HG03558 (cell line): ENCODE data around the gene LDLRAD4.

ENCODE experiments used
- ATAC-seq: cut with Tn5 transposase; IDR thresholded peaks from one replicate; pipeline ENCODE4 v1.9.1; 2021; ENCODE audit warnings: moderate number of reproducible peaks; ENCODE audit not compliant: unreplicated experiment; ENCODE audit errors: extremely low read depth

LDLRAD4 gene

GRCh38 chr18:13436576-13436975 is 218.0 kb downstream of the LDLRAD4 start:
- no peak for ATAC-seq

GRCh38 chr18:13437034-13437433 is 218.5 kb downstream of the LDLRAD4 start:
- no peak for ATAC-seq

- ATAC-seq, result no peak
Measured at GRCh38 chr18:13437796-13438506, 219.4 kb downstream of the LDLRAD4 start.

GRCh38 chr18:13438507-13439056 is 220.0 kb downstream of the LDLRAD4 start:
- ATAC-seq, result no peak

GRCh38 chr18:13439461-13439860 is 220.9 kb downstream of the LDLRAD4 start:
- no peak for ATAC-seq

- no peak for ATAC-seq
Measured at GRCh38 chr18:13440277-13441248, 222.0 kb downstream of the LDLRAD4 start.

GRCh38 chr18:13441736-13442135 is 223.2 kb downstream of the LDLRAD4 start:
- no peak for ATAC-seq

GRCh38 chr18:13442451-13442850 is 223.9 kb downstream of the LDLRAD4 start:
- no peak for ATAC-seq

GRCh38 chr18:13443552-13443951 is 225.0 kb downstream of the LDLRAD4 start:
- ATAC-seq, result no peak

GRCh38 chr18:13444430-13445240 is 226.1 kb downstream of the LDLRAD4 start:
- ATAC-seq, result no peak

GRCh38 chr18:13445241-13445897 is 226.8 kb downstream of the LDLRAD4 start:
- ATAC-seq, result no peak

GRCh38 chr18:13446024-13446423 is 227.5 kb downstream of the LDLRAD4 start:
- no peak for ATAC-seq

- no peak for ATAC-seq
Measured at GRCh38 chr18:13446610-13447461, 228.3 kb downstream of the LDLRAD4 start.

GRCh38 chr18:13447621-13448334 is 229.2 kb downstream of the LDLRAD4 start:
- ATAC-seq, result no peak

- ATAC-seq, result no peak
Measured at GRCh38 chr18:13448335-13448795, 229.8 kb downstream of the LDLRAD4 start.

GRCh38 chr18:13449651-13450050 is 231.1 kb downstream of the LDLRAD4 start:
- ATAC-seq, result no peak

GRCh38 chr18:13450289-13451212 is 232.0 kb downstream of the LDLRAD4 start:
- ATAC-seq, result peak; percentile 52
